HepG2 (cell line): ENCODE data around the gene SEMA4B. TPM values are rescaled to one million over a fixed set of nuclear protein-coding genes. Genes with fewer than 3 reads are reported as not detected.

ENCODE experiments used
- GABPA ChIP-seq, 2 experiments: IDR thresholded peaks; 2 replicates each; pipeline ENCODE4 v1.6.1; 2011 to 2016; ENCODE audit warnings: low read depth in 2 of 2, low read length in 1 of 2, missing biosample characterization in 1 of 2, missing genetic modification characterization in 1 of 2
- GATAD2A ChIP-seq: IDR thresholded peaks from 2 replicates; pipeline ENCODE4 v1.6.1; 2016
- GFI1 ChIP-seq: sonication (generic); formaldehyde crosslinking; IDR thresholded peaks from 2 replicates; pipeline ENCODE4 v1.5.0; 2020; ENCODE audit warnings: missing genetic modification reagents, mild to moderate bottlenecking, borderline replicate concordance
- NFYC ChIP-seq: IDR thresholded peaks from 2 replicates; pipeline ENCODE4 v1.6.1; 2016; ENCODE audit warnings: missing genetic modification reagents, missing compliant biosample characterization
- PHF21A ChIP-seq: sonication (generic); formaldehyde crosslinking; IDR thresholded peaks from 2 replicates; pipeline ENCODE4 v1.5.0; 2020; ENCODE audit warnings: mild to moderate bottlenecking, missing genetic modification reagents
- POLR2G ChIP-seq: fragments of 200-400 bp; formaldehyde crosslinking; IDR thresholded peaks from 2 replicates; pipeline ENCODE4 v1.6.1; 2018; ENCODE audit warnings: mild to moderate bottlenecking, low read depth, low read length, moderate library complexity
- RBFOX2 ChIP-seq: fragments of 200-400 bp; formaldehyde crosslinking; IDR thresholded peaks from 2 replicates; pipeline ENCODE4 v1.6.1; 2017; ENCODE audit warnings: low read depth, mild to moderate bottlenecking, low read length
- SOX5 ChIP-seq: IDR thresholded peaks from 2 replicates; pipeline ENCODE4 v1.6.1; 2016; ENCODE audit warnings: borderline replicate concordance
- TAF1 ChIP-seq: sonication (generic); formaldehyde crosslinking; IDR thresholded peaks from 2 replicates; pipeline ENCODE4 v1.4.0; 2020; ENCODE audit warnings: missing genetic modification reagents
- ZBTB1 ChIP-seq: sonication (generic); formaldehyde crosslinking; IDR thresholded peaks from 2 replicates; pipeline ENCODE4 v1.4.0; 2020; ENCODE audit warnings: missing genetic modification reagents, borderline replicate concordance
- ZNF224 ChIP-seq: sonication (generic); formaldehyde crosslinking; IDR thresholded peaks from 2 replicates; pipeline ENCODE4 v1.5.0; 2020; ENCODE audit warnings: mild to moderate bottlenecking, missing genetic modification reagents
- ZNF263 ChIP-seq: sonication (generic); formaldehyde crosslinking; IDR thresholded peaks from 2 replicates; pipeline ENCODE4 v1.4.0; 2020; ENCODE audit warnings: missing genetic modification reagents
- ZNF331 ChIP-seq: sonication (generic); formaldehyde crosslinking; IDR thresholded peaks from 2 replicates; pipeline ENCODE4 v1.4.0; 2020; ENCODE audit warnings: missing genetic modification reagents
- ZNF510 ChIP-seq: sonication (generic); formaldehyde crosslinking; IDR thresholded peaks from 2 replicates; pipeline ENCODE4 v1.4.0; 2020; ENCODE audit warnings: low read depth, mild to moderate bottlenecking, missing genetic modification reagents
- ZNF674 ChIP-seq: sonication (generic); formaldehyde crosslinking; IDR thresholded peaks from 2 replicates; pipeline ENCODE4 v1.5.0; 2020; ENCODE audit warnings: low read depth, mild to moderate bottlenecking, missing genetic modification reagents
- ZNF724P ChIP-seq: sonication (generic); formaldehyde crosslinking; IDR thresholded peaks from 2 replicates; pipeline ENCODE4 v1.8.0; 2022; ENCODE audit warnings: missing genetic modification reagents, borderline replicate concordance
- ZNF776 ChIP-seq: sonication (generic); formaldehyde crosslinking; IDR thresholded peaks from 2 replicates; pipeline ENCODE4 v1.4.0; 2020; ENCODE audit warnings: mild to moderate bottlenecking, missing genetic modification reagents
- polyA plus RNA-seq, 8 experiments: library from polyadenylated mRNA; depleted of rRNA in 3 of 8; stranded (reverse) in 7 of 8; unstranded in 1 of 8; fragments of >200 nt; fragmentation: Illumina TruSeq in 4 of 8; extraction: Trizol in 4 of 8; gene quantifications; 2 replicates each; pipeline versions ENCODE4 v1.2.1 to v1.2.3, GENCODE V29; 2011 to 2016; ENCODE audit warnings: low read depth in 4 of 8, missing spikeins in 1 of 8, mixed read lengths in 1 of 8; ENCODE audit not compliant: insufficient read depth in 1 of 8
- total RNA-seq, 5 experiments: library from RNA; depleted of rRNA; stranded (reverse); fragments of >200 nt; fragmentation: Illumina TruSeq; extraction: Trizol; gene quantifications; 2 replicates each; pipeline ENCODE4 v1.2.3, GENCODE V29; 2016; ENCODE audit warnings: low read depth in 1 of 5
- TF ChIP-seq, protein P1 (sequence below): sonication (generic); formaldehyde crosslinking; IDR thresholded peaks from 2 replicates; pipeline ENCODE4 v1.9.0; 2021; ENCODE audit warnings: missing genetic modification reagents, mild to moderate bottlenecking, borderline replicate concordance
- TF ChIP-seq, protein P2 (sequence below), 2 experiments: sonication (generic) in 1 of 2; formaldehyde crosslinking in 1 of 2; IDR thresholded peaks; 2 replicates each; pipeline versions ENCODE4 v1.4.0 to v1.6.1; 2018 to 2020; ENCODE audit warnings: missing genetic modification reagents in 2 of 2, borderline replicate concordance in 1 of 2, low read depth in 1 of 2, mild to moderate bottlenecking in 1 of 2, missing biosample characterization in 1 of 2
- TF ChIP-seq, protein P3 (sequence below): sonication (generic); formaldehyde crosslinking; IDR thresholded peaks from 2 replicates; pipeline ENCODE4 v1.4.0; 2020; ENCODE audit warnings: low read depth, mild to moderate bottlenecking, missing genetic modification reagents
- TF ChIP-seq, protein P4 (sequence below): sonication (generic); formaldehyde crosslinking; IDR thresholded peaks from 2 replicates; pipeline ENCODE4 v1.8.1; 2022; ENCODE audit warnings: low read depth, mild to moderate bottlenecking, missing genetic modification reagents

The SEMA4B gene
- total and polyA plus RNA-seq, 2 of the 13 experiments (the other 11 are each of a cell fraction or from before 2014, with no cell fraction given), result 2.1 to 17.0 TPM

DNA sequence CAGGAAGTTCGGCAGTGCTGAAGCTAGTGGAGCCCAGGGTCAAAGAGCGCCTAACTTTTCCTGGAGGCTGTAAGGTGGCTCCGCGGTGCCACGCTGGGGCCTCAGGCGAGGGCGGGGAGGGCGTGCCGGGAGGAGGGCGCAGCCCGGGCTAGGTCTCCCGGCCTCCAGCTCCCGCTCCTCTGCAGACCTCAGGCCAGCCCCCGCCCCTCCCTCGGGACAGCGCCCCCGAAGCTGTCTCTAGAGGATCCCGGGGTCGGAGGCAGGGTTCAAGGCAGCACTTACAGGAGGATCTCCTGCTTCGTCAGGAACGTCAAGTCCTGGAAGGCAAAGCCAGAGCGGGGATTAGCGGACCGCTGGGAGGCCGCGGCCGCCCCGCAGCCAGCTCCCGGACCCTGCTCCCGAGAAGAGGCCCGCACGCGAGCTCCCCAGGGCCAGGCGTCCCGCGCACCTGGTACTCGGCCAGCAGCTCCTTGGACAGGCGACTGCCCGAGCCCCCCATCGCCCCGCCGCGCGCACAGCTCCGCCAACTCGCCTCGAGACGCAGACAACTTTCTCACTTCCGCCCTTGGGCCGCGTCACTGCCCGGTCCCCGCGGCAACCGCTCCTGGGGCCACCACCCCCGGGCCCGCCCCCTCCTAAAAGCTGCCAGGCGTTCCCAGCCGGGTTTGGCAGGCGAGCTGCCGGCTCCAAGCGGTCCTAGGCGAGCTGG is 32.4 kb downstream of the SEMA4B start, which contains the start of gene CIB1 (continued):
- TF ChIP-seq ZBTB1 (CRISPR knock-in tag), result no peak
- 0 out of 2 replicates have a peak, but pooled peaks have one; percentile 4 for TF ChIP-seq SOX5 (CRISPR knock-in tag)
- TF ChIP-seq, protein P1, sequence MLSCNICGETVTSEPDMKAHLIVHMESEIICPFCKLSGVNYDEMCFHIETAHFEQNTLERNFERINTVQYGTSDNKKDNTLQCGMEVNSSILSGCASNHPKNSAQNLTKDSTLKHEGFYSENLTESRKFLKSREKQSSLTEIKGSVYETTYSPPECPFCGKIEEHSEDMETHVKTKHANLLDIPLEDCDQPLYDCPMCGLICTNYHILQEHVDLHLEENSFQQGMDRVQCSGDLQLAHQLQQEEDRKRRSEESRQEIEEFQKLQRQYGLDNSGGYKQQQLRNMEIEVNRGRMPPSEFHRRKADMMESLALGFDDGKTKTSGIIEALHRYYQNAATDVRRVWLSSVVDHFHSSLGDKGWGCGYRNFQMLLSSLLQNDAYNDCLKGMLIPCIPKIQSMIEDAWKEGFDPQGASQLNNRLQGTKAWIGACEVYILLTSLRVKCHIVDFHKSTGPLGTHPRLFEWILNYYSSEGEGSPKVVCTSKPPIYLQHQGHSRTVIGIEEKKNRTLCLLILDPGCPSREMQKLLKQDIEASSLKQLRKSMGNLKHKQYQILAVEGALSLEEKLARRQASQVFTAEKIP, result no peak
- TF ChIP-seq ZNF776 (CRISPR knock-in tag), result peak; percentile 43; the same call in 1 of the 2 replicates
- TF ChIP-seq ZNF510 (CRISPR knock-in tag), result 0 out of 2 replicates have a peak, but pooled peaks have one; percentile 36
- peak; percentile 36; the same call in 1 of the 2 replicates for TF ChIP-seq PHF21A (CRISPR knock-in tag)
- TF ChIP-seq ZNF224 (CRISPR knock-in tag), result 0 out of 2 replicates have a peak, but pooled peaks have one; percentile 27
- 0 out of 2 replicates have a peak, but pooled peaks have one; percentile 86 for TF ChIP-seq ZNF674 (CRISPR knock-in tag)
- TF ChIP-seq, protein P2, sequence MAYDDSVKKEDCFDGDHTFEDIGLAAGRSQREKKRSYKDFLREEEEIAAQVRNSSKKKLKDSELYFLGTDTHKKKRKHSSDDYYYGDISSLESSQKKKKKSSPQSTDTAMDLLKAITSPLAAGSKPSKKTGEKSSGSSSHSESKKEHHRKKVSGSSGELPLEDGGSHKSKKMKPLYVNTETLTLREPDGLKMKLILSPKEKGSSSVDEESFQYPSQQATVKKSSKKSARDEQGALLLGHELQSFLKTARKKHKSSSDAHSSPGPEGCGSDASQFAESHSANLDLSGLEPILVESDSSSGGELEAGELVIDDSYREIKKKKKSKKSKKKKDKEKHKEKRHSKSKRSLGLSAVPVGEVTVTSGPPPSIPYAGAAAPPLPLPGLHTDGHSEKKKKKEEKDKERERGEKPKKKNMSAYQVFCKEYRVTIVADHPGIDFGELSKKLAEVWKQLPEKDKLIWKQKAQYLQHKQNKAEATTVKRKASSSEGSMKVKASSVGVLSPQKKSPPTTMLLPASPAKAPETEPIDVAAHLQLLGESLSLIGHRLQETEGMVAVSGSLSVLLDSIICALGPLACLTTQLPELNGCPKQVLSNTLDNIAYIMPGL (CRISPR knock-in tag; IDR thresholded peaks at IDR 0.05; ENCODE audit: borderline replicate concordance in 1 of 2, low read depth in 1 of 2), result peak; percentile 57 to 85; a peak in 3 of 4 replicates
- peak; percentile 80; the same call in 1 of the 2 replicates for TF ChIP-seq POLR2G
- peak; percentile 22; the same call in 1 of the 2 replicates for TF ChIP-seq GFI1
- peak; percentile 45 for TF ChIP-seq ZNF263
- no peak for TF ChIP-seq ZNF724P (CRISPR knock-in tag)
- 0 out of 2 replicates have a peak, but pooled peaks have one; percentile 19 for TF ChIP-seq NFYC (CRISPR knock-in tag)
- peak; percentile 69 for TF ChIP-seq TAF1 (CRISPR knock-in tag)
- TF ChIP-seq, protein P3, sequence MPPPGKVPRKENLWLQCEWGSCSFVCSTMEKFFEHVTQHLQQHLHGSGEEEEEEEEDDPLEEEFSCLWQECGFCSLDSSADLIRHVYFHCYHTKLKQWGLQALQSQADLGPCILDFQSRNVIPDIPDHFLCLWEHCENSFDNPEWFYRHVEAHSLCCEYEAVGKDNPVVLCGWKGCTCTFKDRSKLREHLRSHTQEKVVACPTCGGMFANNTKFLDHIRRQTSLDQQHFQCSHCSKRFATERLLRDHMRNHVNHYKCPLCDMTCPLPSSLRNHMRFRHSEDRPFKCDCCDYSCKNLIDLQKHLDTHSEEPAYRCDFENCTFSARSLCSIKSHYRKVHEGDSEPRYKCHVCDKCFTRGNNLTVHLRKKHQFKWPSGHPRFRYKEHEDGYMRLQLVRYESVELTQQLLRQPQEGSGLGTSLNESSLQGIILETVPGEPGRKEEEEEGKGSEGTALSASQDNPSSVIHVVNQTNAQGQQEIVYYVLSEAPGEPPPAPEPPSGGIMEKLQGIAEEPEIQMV (CRISPR knock-in tag), result peak; percentile 36; the same call in 1 of the 2 replicates
- TF ChIP-seq GATAD2A (CRISPR knock-in tag), result peak; percentile 56; the same call in 1 of the 2 replicates
- no peak for TF ChIP-seq GABPA (IDR thresholded peaks at IDR 0.05; ENCODE audit: low read depth, low read length)
- peak; percentile 63 for TF ChIP-seq GABPA (CRISPR knock-in tag; IDR thresholded peaks at IDR 0.05; ENCODE audit: low read depth)
- peak; percentile 18 for TF ChIP-seq ZNF331 (CRISPR knock-in tag)
- peak; percentile 89 for TF ChIP-seq RBFOX2
- TF ChIP-seq, protein P4, sequence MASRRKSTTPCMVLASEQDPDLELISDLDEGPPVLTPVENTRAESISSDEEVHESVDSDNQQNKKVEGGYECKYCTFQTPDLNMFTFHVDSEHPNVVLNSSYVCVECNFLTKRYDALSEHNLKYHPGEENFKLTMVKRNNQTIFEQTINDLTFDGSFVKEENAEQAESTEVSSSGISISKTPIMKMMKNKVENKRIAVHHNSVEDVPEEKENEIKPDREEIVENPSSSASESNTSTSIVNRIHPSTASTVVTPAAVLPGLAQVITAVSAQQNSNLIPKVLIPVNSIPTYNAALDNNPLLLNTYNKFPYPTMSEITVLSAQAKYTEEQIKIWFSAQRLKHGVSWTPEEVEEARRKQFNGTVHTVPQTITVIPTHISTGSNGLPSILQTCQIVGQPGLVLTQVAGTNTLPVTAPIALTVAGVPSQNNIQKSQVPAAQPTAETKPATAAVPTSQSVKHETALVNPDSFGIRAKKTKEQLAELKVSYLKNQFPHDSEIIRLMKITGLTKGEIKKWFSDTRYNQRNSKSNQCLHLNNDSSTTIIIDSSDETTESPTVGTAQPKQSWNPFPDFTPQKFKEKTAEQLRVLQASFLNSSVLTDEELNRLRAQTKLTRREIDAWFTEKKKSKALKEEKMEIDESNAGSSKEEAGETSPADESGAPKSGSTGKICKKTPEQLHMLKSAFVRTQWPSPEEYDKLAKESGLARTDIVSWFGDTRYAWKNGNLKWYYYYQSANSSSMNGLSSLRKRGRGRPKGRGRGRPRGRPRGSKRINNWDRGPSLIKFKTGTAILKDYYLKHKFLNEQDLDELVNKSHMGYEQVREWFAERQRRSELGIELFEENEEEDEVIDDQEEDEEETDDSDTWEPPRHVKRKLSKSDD, result 0 out of 2 replicates have a peak, but pooled peaks have one; percentile 9
